ENCODE measurements around the gene B3GNT4.
"Not testable (repeated sequence)": the region's sequence is repeated elsewhere in the genome, so short reads cannot be mapped to it uniquely, and the experiment has no call there.

DNA sequence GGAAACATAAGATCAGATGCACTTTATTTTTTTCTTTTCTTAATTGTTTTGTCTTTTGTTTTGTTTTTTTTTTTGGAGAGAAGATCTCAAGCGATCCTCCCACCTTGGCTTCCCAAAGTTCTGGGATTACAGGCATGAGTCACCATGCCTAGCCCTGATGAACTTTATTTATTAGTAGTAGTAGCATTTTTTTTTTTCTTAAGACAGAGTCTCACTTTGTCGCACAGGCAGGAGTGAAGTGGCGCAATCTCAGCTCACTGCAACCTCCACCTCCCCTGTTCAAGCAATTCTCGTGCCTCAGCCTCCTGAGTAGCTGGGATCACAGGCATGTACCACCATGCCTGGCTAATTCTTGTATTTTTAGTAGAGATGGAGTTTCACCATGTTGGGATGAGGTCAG, 27.0 kb upstream of the B3GNT4 start:
- TF ChIP-seq, protein P1, sequence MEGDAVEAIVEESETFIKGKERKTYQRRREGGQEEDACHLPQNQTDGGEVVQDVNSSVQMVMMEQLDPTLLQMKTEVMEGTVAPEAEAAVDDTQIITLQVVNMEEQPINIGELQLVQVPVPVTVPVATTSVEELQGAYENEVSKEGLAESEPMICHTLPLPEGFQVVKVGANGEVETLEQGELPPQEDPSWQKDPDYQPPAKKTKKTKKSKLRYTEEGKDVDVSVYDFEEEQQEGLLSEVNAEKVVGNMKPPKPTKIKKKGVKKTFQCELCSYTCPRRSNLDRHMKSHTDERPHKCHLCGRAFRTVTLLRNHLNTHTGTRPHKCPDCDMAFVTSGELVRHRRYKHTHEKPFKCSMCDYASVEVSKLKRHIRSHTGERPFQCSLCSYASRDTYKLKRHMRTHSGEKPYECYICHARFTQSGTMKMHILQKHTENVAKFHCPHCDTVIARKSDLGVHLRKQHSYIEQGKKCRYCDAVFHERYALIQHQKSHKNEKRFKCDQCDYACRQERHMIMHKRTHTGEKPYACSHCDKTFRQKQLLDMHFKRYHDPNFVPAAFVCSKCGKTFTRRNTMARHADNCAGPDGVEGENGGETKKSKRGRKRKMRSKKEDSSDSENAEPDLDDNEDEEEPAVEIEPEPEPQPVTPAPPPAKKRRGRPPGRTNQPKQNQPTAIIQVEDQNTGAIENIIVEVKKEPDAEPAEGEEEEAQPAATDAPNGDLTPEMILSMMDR (IDR thresholded peaks at IDR 0.05; ENCODE audit: insufficient read depth, low read length), result not testable (repeated sequence)
- TF ChIP-seq SPI1 (IDR thresholded peaks at IDR 0.05; ENCODE audit: borderline replicate concordance, low read depth), result not testable (repeated sequence)
